RWPE2 (cell line): ENCODE data around the gene CSPG5.
A peak's percentile ranks its signal among the peaks of the same experiment; 100 is the strongest.

Source experiments
- ATAC-seq: fragments of 200-7000 bp; cut with Tn5 transposase; 3 replicates; pipeline ENCODE4 v1.9.1; 2021; ENCODE audit warnings: low read depth
- DNase-seq: peaks from one replicate; pipeline ENCODE4 v3.0.0-alpha.2; 2020; ENCODE audit warnings: low spot score
- H3K27ac ChIP-seq: fragments of 450-650 bp; 2 replicates; pipeline ENCODE4 v1.5.1; 2017; ENCODE audit warnings: mild to moderate bottlenecking; ENCODE audit not compliant: poor library complexity, severe bottlenecking
- H3K27me3 ChIP-seq: fragments of 250-450 bp; sonication (Bioruptor Pico); 2 replicates; pipeline ENCODE4 v1.5.1; 2021; ENCODE audit warnings: mild to moderate bottlenecking, moderate library complexity; ENCODE audit not compliant: insufficient read depth, poor library complexity, severe bottlenecking
- H3K36me3 ChIP-seq: fragments of 250-450 bp; sonication (Bioruptor Pico); 2 replicates; pipeline ENCODE4 v1.5.1; 2020; ENCODE audit warnings: low read depth, mild to moderate bottlenecking, moderate library complexity
- H3K4me1 ChIP-seq: fragments of 250-450 bp; sonication (Bioruptor Pico); 2 replicates; pipeline ENCODE4 v1.5.1; 2021; ENCODE audit warnings: mild to moderate bottlenecking, moderate library complexity; ENCODE audit not compliant: insufficient read depth, poor library complexity, severe bottlenecking
- H3K4me3 ChIP-seq: fragments of 250-450 bp; sonication (Bioruptor Pico); 2 replicates; pipeline ENCODE4 v1.5.1; 2021; ENCODE audit warnings: mild to moderate bottlenecking, moderate library complexity; ENCODE audit not compliant: severe bottlenecking
- H3K9me3 ChIP-seq: fragments of 250-450 bp; sonication (Bioruptor Pico); 2 replicates; pipeline ENCODE4 v1.5.1; 2021; ENCODE audit warnings: mild to moderate bottlenecking, moderate library complexity; ENCODE audit not compliant: severe bottlenecking
- TF ChIP-seq, protein P1 (sequence below): fragments of 450-650 bp; IDR thresholded peaks from one replicate; pipeline ENCODE4 v1.5.1; 2017; ENCODE audit warnings: mild to moderate bottlenecking, moderate library complexity; ENCODE audit not compliant: poor library complexity, severe bottlenecking

CSPG5 gene

DNA sequence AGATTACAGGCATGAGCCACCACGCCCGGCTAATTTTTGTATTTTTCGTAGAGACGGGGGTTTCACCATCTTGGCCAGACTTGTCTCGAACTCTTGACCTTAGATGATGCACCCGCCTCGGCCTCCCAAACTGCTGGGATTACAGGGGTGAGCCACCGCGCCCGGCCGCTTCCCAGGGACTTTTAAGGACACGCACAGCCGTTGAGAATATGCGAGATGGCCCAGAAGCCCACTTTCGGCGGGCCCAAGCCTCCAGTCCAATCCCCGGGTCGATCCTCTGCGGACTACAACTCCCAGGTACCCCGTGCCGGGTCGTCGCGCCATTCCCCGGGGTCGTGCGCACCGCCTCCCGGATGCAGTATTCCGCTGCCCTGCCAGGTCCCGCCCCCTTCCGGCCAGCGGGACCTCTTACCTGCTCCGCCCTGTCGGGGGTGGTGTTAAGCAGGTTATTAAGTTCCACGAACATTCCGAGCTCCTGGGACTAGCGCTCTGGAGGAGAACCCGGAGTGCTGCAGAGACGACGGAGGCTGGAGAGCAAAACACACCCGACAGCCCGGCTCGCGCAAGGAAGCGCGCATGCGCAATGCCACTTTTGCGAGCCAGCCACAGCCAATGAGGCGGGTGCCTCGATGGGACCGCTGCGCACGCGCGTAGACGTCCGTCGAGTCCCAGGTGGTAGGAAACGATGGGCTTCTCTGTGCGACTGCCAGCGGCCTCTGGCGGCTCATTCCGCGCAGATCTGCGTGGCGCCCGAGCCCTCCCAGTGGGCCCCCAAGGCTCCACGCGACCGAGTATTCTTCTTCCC, 65.3 kb downstream of the CSPG5 start, which contains the start of gene ELP6:
Gene ELP6, minus strand, starts transcription at position 588 of the 805 bp plus-strand sequence. Its CDS starts 122 bp downstream, at position 466.
- Histone ChIP-seq H3K9me3 (no peaks in the 10 kb centered on the region), H3K27ac (peak within 1 kb of the TSS; percentile 85), H3K4me3 (peak within 1 kb of the TSS; percentile 68), H3K4me1 (no peaks in the 10 kb centered on the region), H3K27me3 (no peaks in the 10 kb centered on the region), H3K36me3 (peaks cover 31% of the 10 kb centered on the region)
- peak; percentile 96 for DNase-seq
- ATAC-seq = peak; percentile 98
- TF ChIP-seq, protein P1, sequence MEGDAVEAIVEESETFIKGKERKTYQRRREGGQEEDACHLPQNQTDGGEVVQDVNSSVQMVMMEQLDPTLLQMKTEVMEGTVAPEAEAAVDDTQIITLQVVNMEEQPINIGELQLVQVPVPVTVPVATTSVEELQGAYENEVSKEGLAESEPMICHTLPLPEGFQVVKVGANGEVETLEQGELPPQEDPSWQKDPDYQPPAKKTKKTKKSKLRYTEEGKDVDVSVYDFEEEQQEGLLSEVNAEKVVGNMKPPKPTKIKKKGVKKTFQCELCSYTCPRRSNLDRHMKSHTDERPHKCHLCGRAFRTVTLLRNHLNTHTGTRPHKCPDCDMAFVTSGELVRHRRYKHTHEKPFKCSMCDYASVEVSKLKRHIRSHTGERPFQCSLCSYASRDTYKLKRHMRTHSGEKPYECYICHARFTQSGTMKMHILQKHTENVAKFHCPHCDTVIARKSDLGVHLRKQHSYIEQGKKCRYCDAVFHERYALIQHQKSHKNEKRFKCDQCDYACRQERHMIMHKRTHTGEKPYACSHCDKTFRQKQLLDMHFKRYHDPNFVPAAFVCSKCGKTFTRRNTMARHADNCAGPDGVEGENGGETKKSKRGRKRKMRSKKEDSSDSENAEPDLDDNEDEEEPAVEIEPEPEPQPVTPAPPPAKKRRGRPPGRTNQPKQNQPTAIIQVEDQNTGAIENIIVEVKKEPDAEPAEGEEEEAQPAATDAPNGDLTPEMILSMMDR = peak; percentile 40

DNA sequence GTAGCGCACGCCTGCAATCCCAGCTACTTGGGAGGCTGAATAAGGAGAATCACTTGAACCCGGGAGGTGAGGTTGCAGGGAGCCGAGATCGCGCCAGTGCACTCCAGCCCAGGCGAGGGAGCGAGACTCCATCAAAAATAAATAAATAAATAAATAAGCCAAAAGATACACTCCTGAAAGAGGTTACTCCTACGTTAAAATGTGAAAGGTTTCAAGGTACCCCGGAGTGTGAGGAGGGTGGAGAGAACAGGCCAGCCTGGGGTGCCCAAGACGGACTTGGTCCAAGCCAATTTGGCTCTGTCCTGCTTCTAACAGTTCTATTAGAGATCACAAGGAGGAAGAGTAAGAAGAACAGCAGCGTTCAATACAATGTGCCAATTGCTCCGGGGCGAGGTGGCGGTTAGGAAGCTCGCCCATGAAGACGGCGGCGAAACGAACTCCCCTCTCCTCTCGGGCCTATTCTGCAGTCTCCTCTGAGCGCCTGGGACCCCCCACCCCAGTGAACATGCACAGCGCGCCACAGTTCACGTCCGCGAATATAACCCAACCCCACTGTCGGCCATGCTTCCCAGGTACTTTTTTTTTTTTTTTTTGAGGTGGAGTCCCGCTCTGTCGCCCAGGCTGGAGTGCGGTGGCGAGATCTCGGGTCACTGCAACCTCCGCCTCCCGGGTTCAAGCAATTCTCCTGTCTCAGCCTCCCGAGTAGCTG, 66.1 kb downstream of the CSPG5 start:
- peaks cover 31% of the 10 kb centered on the region for H3K36me3 ChIP-seq
- no peaks in the 10 kb centered on the region for H3K9me3 ChIP-seq
- no peaks in the 10 kb centered on the region for H3K4me1 ChIP-seq
- H3K27me3 ChIP-seq = no peaks in the 10 kb centered on the region
- peak; percentile 2; the same call in 1 of the 3 replicates for ATAC-seq
- TF ChIP-seq, protein P1 = no peak
- peak overlapping the region; percentile 68 for H3K4me3 ChIP-seq
- DNase-seq = no peak
- peak overlapping the region; percentile 85 for H3K27ac ChIP-seq
